ENCODE results near the gene CNTN4.

Gene CNTN4

DNA sequence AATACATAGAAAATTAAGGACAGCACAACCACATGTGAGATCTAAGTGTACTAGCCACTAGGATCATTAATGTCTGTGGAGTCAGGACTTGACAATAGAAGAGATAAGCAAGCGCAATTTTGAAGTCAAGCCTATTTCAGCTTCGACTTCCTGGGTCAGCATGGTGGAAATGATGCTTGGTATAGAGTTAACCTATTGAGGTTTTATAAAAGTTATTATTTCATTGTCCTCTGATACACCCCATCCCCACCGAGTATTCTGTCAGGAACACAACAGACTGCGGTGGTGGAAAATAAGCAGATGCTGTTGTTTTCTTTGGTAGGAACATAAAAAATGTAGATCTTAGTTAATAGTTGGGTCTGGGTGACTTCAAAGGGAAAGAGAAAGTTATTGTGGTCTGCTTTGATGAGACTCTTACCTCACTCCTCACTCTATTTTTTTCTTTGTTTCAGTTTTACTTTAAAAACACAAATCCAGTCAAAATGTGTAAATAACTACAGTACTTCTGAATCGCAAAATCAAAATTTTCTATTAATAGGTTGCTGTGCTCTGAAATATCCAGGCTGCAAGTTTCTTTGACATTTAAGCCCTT is 929.4 kb downstream of the CNTN4 start:
- no peak overlapping the region for H3K27ac Mint-ChIP-seq
- no peak overlapping the region for H3K4me3 Mint-ChIP-seq
- H3K36me3 Mint-ChIP-seq (ENCODE audit: low read depth), result no peaks in the 10 kb centered on the region
- no peaks in the 10 kb centered on the region for H3K9me3 Mint-ChIP-seq
- H3K4me1 Mint-ChIP-seq (ENCODE audit: low read depth), result no peaks in the 10 kb centered on the region
- H3K27me3 Mint-ChIP-seq, result no peaks in the 10 kb centered on the region
- intact Hi-C loops (cut with micrococcal nuclease), result no loop called here

- H3K9me3 Mint-ChIP-seq, result no peaks in the 10 kb centered on the region
- no peak overlapping the region for H3K27ac Mint-ChIP-seq
- H3K36me3 Mint-ChIP-seq (ENCODE audit: low read depth), result no peaks in the 10 kb centered on the region
- no peaks in the 10 kb centered on the region for H3K27me3 Mint-ChIP-seq
- intact Hi-C loops (cut with micrococcal nuclease), result no loop called here
- H3K4me3 Mint-ChIP-seq, result no peak overlapping the region
- H3K4me1 Mint-ChIP-seq (ENCODE audit: low read depth), result no peaks in the 10 kb centered on the region
Observed at GRCh38 chr3:3031326-3031725, 932.7 kb downstream of the CNTN4 start.

DNA sequence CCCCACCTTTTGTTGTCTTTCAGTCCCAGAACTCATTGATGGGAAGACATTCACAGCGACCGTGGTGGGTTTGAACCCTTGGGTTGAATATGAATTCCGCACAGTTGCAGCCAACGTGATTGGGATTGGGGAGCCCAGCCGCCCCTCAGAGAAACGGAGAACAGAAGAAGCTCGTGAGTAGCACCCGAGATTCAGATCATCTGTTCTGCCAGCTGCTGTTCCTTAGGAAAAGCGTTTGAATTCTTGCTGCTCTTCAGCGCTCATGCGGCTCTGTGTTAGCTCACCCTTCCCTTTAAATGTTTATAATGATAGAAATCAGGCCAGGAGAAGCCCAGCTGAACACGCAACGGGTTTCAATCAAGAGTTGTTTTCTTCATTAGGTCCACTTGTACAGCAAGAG is 938.5 kb downstream of the CNTN4 start:
- Mint-ChIP-seq H3K27me3 (no peaks in the 10 kb centered on the region), H3K9me3 (no peaks in the 10 kb centered on the region), H3K27ac (no peak overlapping the region), H3K4me3 (no peak overlapping the region), H3K36me3 (ENCODE audit: low read depth) (no peaks in the 10 kb centered on the region), H3K4me1 (ENCODE audit: low read depth) (no peaks in the 10 kb centered on the region)
- intact Hi-C loops (cut with micrococcal nuclease), result no loop called here

DNA sequence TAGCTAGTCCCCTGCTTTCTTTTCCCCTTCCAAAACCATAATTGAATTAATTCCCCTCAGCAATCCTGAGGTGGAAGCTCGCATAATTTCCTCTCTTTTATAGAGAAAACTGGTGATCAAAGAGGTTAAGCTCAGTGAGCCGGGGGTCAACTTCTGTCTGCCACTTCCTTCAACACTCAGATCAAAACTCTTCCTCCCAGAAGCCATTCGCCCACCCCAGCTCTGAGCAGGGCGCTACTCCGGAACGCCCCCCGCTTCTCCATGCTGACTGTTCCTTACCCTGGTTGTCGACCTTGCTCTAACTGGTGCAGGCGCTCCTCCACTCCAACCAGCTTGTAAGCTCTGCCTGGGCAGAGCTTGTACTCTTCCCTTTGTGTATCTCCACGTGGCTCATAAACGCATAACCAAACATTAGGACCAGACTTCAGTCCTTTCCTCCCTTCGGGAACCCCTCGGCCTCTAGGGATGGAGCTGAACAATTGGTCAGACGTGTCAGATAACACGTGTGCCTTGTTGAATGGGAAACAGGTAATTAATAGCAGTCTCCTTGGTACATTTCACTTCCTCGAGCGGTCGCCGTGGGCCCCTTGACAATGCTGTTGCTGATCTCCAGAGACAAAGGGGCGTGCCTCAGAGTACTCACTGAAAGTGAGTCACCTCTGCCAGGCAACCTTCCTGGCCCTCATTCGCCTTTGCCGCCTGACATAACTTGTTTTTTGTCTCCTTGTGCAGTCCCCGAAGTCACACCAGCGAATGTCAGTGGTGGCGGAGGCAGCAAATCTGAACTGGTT is 939.7 kb downstream of the CNTN4 start:
- intact Hi-C loops (cut with micrococcal nuclease), result no loop called here
- Mint-ChIP-seq H3K27ac (no peak overlapping the region), H3K27me3 (no peaks in the 10 kb centered on the region), H3K4me1 (ENCODE audit: low read depth) (no peaks in the 10 kb centered on the region), H3K36me3 (ENCODE audit: low read depth) (no peaks in the 10 kb centered on the region), H3K4me3 (no peak overlapping the region), H3K9me3 (no peaks in the 10 kb centered on the region)

DNA sequence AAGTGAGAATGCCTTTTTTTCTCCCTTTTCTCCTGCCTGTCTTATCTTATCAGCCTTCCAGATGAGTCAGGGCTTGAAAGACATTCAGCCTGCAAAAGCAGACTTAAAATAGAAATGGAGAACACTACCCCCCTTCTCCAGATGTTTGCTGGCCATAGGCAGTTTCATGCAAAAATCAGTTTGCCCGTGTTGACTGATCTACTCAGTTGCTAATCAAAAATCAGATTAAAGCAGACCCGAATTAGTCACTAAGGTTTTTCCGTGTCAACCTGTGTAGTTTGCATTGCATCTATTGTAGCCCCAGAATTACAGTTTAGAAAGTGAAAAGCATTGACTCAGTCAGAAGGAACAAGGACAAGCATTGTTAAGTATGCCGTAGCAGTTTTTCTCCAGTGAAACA is 955.3 kb downstream of the CNTN4 start:
- intact Hi-C loops (cut with micrococcal nuclease), result no loop called here
- Mint-ChIP-seq H3K4me3 (no peak overlapping the region), H3K4me1 (ENCODE audit: low read depth) (no peaks in the 10 kb centered on the region), H3K9me3 (no peaks in the 10 kb centered on the region), H3K27me3 (no peaks in the 10 kb centered on the region), H3K27ac (no peak overlapping the region), H3K36me3 (ENCODE audit: low read depth) (no peaks in the 10 kb centered on the region)

DNA sequence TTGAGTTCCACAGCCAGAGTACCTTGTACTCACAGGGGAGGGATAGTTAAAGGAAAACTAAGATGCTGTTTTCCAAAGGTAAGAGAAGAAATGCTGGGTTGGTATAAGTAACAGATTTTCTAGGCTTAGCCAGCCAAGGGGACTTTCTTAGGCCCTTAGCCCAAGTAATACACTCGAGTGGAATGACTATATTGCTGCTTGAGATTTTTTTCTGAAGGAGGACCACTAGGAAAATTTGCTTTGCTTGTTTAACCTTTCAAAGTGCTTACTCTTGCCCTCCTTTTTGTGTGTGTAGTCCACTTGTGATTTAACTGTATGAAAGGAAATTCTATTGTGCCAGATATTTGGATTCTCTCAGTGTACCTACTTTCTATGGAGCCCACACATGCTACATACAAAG is 961.0 kb downstream of the CNTN4 start:
- Mint-ChIP-seq H3K36me3 (ENCODE audit: low read depth) (no peaks in the 10 kb centered on the region), H3K27ac (no peak overlapping the region), H3K27me3 (no peaks in the 10 kb centered on the region), H3K9me3 (no peaks in the 10 kb centered on the region), H3K4me3 (no peak overlapping the region), H3K4me1 (ENCODE audit: low read depth) (no peaks in the 10 kb centered on the region)
- intact Hi-C loops (cut with micrococcal nuclease), result no loop called here

GRCh38 chr3:3064297-3064696 is 965.6 kb downstream of the CNTN4 start:
- H3K27me3 Mint-ChIP-seq, result no peaks in the 10 kb centered on the region
- intact Hi-C loops (cut with micrococcal nuclease), result no loop called here
- no peak overlapping the region for H3K4me3 Mint-ChIP-seq
- H3K9me3 Mint-ChIP-seq, result no peaks in the 10 kb centered on the region
- H3K36me3 Mint-ChIP-seq (ENCODE audit: low read depth), result no peaks in the 10 kb centered on the region
- no peak overlapping the region for H3K27ac Mint-ChIP-seq
- no peaks in the 10 kb centered on the region for H3K4me1 Mint-ChIP-seq (ENCODE audit: low read depth)

DNA sequence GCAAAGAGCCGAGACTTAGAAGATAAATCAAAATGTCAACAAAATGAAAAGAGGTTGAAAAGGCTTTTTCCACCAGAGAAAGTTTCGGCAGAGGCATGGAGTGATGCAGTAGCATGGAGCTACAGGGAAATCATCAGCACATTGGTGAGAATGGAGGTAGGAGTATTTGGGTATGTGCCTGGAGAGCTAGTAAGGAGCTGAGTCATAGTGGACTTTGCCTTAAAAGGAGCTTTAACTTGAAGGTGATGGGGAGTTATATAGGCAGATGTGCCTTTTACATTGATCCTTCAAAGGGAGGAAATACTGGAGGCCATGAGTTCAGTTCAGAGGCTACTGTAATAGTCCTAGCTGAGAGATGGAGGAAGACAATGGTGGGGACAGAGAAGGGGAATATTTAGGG is 967.2 kb downstream of the CNTN4 start:
- Mint-ChIP-seq H3K27me3 (no peaks in the 10 kb centered on the region), H3K36me3 (ENCODE audit: low read depth) (no peaks in the 10 kb centered on the region), H3K4me1 (ENCODE audit: low read depth) (no peaks in the 10 kb centered on the region), H3K27ac (no peak overlapping the region), H3K4me3 (no peak overlapping the region), H3K9me3 (no peaks in the 10 kb centered on the region)
- intact Hi-C loops (cut with micrococcal nuclease), result no loop called here

GRCh38 chr3:3066378-3066777 is 967.7 kb downstream of the CNTN4 start:
- H3K4me1 Mint-ChIP-seq (ENCODE audit: low read depth), result no peaks in the 10 kb centered on the region
- no peaks in the 10 kb centered on the region for H3K36me3 Mint-ChIP-seq (ENCODE audit: low read depth)
- no peaks in the 10 kb centered on the region for H3K27me3 Mint-ChIP-seq
- no peak overlapping the region for H3K4me3 Mint-ChIP-seq
- intact Hi-C loops (cut with micrococcal nuclease), result no loop called here
- no peaks in the 10 kb centered on the region for H3K9me3 Mint-ChIP-seq
- H3K27ac Mint-ChIP-seq, result no peak overlapping the region

DNA sequence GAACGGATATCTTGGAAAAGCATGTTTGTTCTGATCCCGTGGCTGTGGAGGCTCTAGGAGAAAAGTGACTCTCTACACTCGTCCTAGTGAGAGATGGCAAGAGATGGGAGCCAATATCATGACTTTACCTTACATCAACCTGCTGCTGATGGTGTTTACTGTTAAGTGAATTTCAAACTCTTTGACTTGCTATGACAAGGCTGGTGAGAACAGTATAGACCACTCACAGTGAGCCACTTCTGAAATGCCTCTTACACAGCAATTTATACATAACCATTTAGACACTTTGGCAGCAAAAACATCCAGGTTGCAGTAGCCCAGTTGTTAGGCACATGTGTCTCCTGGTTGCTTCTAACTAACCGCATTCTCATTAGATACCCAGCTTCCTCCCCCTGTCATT is 968.2 kb downstream of the CNTN4 start:
- H3K4me1 Mint-ChIP-seq (ENCODE audit: low read depth), result no peaks in the 10 kb centered on the region
- no peak overlapping the region for H3K27ac Mint-ChIP-seq
- no peaks in the 10 kb centered on the region for H3K9me3 Mint-ChIP-seq

GRCh38 chr3:3068358-3068881 is 969.8 kb downstream of the CNTN4 start:
- intact Hi-C loops (cut with micrococcal nuclease), result no loop called here
- Mint-ChIP-seq H3K9me3 (no peaks in the 10 kb centered on the region), H3K27me3 (no peaks in the 10 kb centered on the region), H3K4me1 (ENCODE audit: low read depth) (no peaks in the 10 kb centered on the region), H3K4me3 (no peak overlapping the region), H3K27ac (no peak overlapping the region), H3K36me3 (ENCODE audit: low read depth) (no peaks in the 10 kb centered on the region)

More for the DNA sequence above, 968.2 kb downstream of the CNTN4 start:
- no peak overlapping the region for H3K4me3 Mint-ChIP-seq
- intact Hi-C loops (cut with micrococcal nuclease), result no loop called here
- H3K27me3 Mint-ChIP-seq, result no peaks in the 10 kb centered on the region
- H3K36me3 Mint-ChIP-seq (ENCODE audit: low read depth), result no peaks in the 10 kb centered on the region

- no peaks in the 10 kb centered on the region for H3K4me1 Mint-ChIP-seq (ENCODE audit: low read depth)
- H3K27ac Mint-ChIP-seq, result no peak overlapping the region
- H3K27me3 Mint-ChIP-seq, result no peaks in the 10 kb centered on the region
- no peaks in the 10 kb centered on the region for H3K36me3 Mint-ChIP-seq (ENCODE audit: low read depth)
- intact Hi-C loops (cut with micrococcal nuclease), result no loop called here
- no peak overlapping the region for H3K4me3 Mint-ChIP-seq
- no peaks in the 10 kb centered on the region for H3K9me3 Mint-ChIP-seq
Observed at GRCh38 chr3:3069723-3070122, 971.1 kb downstream of the CNTN4 start.

DNA sequence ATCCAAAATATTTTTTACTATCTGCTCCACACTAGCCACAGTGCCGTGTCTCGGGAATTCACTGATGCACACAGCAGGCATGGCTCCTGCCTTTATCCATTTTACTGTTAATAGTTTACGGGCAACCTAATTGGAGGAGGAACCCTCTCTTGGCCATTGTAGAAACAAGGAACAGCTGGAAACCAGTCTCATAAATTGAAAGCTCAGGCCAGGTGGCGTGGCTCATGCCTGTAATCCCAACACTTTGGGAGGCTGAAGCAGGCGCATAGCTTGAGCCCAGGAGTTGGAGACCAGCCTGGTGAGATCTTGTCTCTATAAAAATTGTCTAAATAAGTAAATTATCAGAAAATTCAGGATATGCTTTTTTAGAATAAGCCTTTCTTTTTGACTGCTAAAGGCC is 972.5 kb downstream of the CNTN4 start:
- Mint-ChIP-seq H3K9me3 (no peaks in the 10 kb centered on the region), H3K27me3 (no peaks in the 10 kb centered on the region), H3K27ac (no peak overlapping the region)

GRCh38 chr3:3074551-3075257 is 976.0 kb downstream of the CNTN4 start:
- H3K27me3 Mint-ChIP-seq, result no peaks in the 10 kb centered on the region
- H3K27ac Mint-ChIP-seq, result no peak overlapping the region
- intact Hi-C loops (cut with micrococcal nuclease), result no loop called here
- no peaks in the 10 kb centered on the region for H3K9me3 Mint-ChIP-seq
- no peaks in the 10 kb centered on the region for H3K36me3 Mint-ChIP-seq (ENCODE audit: low read depth)
- H3K4me3 Mint-ChIP-seq, result no peak overlapping the region
- H3K4me1 Mint-ChIP-seq (ENCODE audit: low read depth), result no peaks in the 10 kb centered on the region

More for the DNA sequence above, 972.5 kb downstream of the CNTN4 start:
- intact Hi-C loops (cut with micrococcal nuclease), result no loop called here
- H3K4me1 Mint-ChIP-seq (ENCODE audit: low read depth), result no peaks in the 10 kb centered on the region
- H3K4me3 Mint-ChIP-seq, result no peak overlapping the region
- H3K36me3 Mint-ChIP-seq (ENCODE audit: low read depth), result no peaks in the 10 kb centered on the region

Data from dendritic cell treated with granulocyte-macrophage colony-stimulating factor and Interleukin-4, amounts not matched to agents 40 ng/mL and 50 ng/mL, for 4 days (primary cell).